Measurements from ENCODE around the gene DDX1.

DNA sequence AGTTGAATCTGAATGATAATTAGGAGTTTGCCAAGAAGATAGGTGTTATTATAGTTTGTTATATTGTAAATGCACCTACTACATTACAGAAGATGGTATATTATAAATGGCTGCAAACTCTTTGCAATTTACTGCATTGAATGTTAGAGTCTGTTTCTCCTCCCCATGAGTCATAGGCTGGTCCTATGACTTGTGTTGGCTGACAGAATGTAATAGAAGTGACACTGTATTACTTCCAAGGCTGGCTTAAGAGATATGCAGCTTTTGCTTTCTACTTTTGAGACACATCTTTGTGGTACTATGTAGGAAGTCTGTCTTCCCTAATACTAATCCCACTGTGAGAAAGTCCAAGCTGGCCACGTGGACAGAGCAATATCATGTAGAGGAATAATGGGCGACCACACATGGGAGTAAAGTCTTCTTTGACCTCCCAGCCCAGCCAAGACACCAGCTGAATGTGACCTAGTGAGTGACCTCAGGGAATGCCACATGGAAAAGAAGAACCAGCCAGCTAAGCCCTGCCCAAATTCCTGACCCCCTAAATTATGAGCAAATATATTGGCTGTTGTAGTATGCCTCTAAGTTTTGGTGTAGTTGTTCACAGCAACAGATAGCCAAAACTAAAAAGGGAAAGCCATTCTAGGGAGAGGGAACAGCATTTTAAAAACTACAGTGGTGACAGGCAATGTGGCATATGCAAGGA is 6.8 kb upstream of the DDX1 start:
- TF ChIP-seq, protein P1, sequence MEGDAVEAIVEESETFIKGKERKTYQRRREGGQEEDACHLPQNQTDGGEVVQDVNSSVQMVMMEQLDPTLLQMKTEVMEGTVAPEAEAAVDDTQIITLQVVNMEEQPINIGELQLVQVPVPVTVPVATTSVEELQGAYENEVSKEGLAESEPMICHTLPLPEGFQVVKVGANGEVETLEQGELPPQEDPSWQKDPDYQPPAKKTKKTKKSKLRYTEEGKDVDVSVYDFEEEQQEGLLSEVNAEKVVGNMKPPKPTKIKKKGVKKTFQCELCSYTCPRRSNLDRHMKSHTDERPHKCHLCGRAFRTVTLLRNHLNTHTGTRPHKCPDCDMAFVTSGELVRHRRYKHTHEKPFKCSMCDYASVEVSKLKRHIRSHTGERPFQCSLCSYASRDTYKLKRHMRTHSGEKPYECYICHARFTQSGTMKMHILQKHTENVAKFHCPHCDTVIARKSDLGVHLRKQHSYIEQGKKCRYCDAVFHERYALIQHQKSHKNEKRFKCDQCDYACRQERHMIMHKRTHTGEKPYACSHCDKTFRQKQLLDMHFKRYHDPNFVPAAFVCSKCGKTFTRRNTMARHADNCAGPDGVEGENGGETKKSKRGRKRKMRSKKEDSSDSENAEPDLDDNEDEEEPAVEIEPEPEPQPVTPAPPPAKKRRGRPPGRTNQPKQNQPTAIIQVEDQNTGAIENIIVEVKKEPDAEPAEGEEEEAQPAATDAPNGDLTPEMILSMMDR (tag by site-specific recombination; IDR thresholded peaks at IDR 0.05) = no peak
- TF ChIP-seq FEZF1 (tag by site-specific recombination; IDR thresholded peaks at IDR 0.05) = no peak
- TF ChIP-seq, protein P2, sequence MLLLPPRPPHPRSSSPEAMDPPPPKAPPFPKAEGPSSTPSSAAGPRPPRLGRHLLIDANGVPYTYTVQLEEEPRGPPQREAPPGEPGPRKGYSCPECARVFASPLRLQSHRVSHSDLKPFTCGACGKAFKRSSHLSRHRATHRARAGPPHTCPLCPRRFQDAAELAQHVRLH (tag by site-specific recombination; IDR thresholded peaks at IDR 0.05) = no peak
